Measurements from ENCODE around the gene CACNG5. TPM values are rescaled to one million over a fixed set of nuclear protein-coding genes. Genes with fewer than 3 reads are reported as not detected.

The CACNG5 gene
- total and polyA plus RNA-seq, 4 donors = not detected

DNA sequence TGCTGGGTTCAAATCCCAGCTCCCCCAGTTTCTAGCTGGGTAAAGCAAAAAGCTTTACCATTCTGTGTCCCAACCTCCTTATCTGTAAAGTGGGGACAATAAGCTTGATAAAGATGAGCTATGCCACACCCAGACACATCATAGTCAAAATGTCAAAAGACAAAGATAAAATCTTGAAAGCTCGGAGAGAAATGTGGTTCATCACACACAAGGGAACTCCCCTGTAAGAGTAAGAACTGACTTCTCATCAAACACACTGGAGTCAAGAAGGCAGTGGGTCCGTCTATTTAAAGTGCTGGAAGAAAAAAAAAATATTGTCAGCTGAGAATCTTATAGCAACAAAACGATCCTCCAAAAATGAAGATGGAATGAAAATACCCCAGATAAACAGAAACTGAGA is 25.3 kb downstream of the CACNG5 start:
- Histone ChIP-seq H3K27ac (ENCODE audit: low read depth in 1 of 2, low read length in 2 of 2) (no peak overlapping the region), H3K4me1 (ENCODE audit: control insufficient read depth in 4 of 4, insufficient read depth in 4 of 4, low read length in 3 of 4) (no peaks in the 10 kb centered on the region), H3K9ac (ENCODE audit: low read depth in 1 of 2, low read length in 2 of 2) (no peak overlapping the region), H3K4me3 (ENCODE audit: low read depth in 1 of 3, low read length in 3 of 3) (no peak overlapping the region), H3K9me3 (ENCODE audit: control insufficient read depth in 4 of 4, low read length in 3 of 4) (peaks cover 0 to 3% (median under 1%) of the 10 kb centered on the region in 4 donors), H3K27me3 (ENCODE audit: control insufficient read depth in 4 of 4, insufficient read depth in 4 of 4, low read length in 3 of 4) (no peaks in the 10 kb centered on the region), H3K36me3 (ENCODE audit: control insufficient read depth in 4 of 4, insufficient read depth in 3 of 4, low read depth in 1 of 4, low read length in 3 of 4) (no peaks in the 10 kb centered on the region)
- no peak for DNase-seq (ENCODE audit: low spot score)
- TF ChIP-seq RXRA (IDR thresholded peaks at IDR 0.05) (no peak), HNF4A (conservative IDR thresholded peaks at IDR 0.05) (no peak), HNF4G (IDR thresholded peaks at IDR 0.05) (no peak), YY1 (IDR thresholded peaks at IDR 0.05) (no peak), EGR1 (IDR thresholded peaks at IDR 0.05; ENCODE audit: low read depth in 2 of 2) (no peak), RAD21 (IDR thresholded peaks at IDR 0.05) (no peak), NR2F2 (IDR thresholded peaks at IDR 0.05) (no peak), SP1 (IDR thresholded peaks at IDR 0.05) (no peak), FOXA2 (IDR thresholded peaks at IDR 0.05) (no peak), GABPA (IDR thresholded peaks at IDR 0.05 in 1 of 2, conservative IDR thresholded peaks at IDR 0.05 in 1 of 2) (no peak), JUND (IDR thresholded peaks at IDR 0.05) (no peak), TAF1 (conservative IDR thresholded peaks at IDR 0.05) (no peak), FOXA1 (IDR thresholded peaks at IDR 0.05) (no peak)
- TF ChIP-seq, protein P1, sequence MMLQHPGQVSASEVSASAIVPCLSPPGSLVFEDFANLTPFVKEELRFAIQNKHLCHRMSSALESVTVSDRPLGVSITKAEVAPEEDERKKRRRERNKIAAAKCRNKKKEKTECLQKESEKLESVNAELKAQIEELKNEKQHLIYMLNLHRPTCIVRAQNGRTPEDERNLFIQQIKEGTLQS (IDR thresholded peaks at IDR 0.05) = no peak
- TF ChIP-seq, protein P2, sequence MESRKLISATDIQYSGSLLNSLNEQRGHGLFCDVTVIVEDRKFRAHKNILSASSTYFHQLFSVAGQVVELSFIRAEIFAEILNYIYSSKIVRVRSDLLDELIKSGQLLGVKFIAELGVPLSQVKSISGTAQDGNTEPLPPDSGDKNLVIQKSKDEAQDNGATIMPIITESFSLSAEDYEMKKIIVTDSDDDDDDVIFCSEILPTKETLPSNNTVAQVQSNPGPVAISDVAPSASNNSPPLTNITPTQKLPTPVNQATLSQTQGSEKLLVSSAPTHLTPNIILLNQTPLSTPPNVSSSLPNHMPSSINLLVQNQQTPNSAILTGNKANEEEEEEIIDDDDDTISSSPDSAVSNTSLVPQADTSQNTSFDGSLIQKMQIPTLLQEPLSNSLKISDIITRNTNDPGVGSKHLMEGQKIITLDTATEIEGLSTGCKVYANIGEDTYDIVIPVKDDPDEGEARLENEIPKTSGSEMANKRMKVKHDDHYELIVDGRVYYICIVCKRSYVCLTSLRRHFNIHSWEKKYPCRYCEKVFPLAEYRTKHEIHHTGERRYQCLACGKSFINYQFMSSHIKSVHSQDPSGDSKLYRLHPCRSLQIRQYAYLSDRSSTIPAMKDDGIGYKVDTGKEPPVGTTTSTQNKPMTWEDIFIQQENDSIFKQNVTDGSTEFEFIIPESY (IDR thresholded peaks at IDR 0.05) = no peak
- TF ChIP-seq, protein P3, sequence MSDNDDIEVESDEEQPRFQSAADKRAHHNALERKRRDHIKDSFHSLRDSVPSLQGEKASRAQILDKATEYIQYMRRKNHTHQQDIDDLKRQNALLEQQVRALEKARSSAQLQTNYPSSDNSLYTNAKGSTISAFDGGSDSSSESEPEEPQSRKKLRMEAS (IDR thresholded peaks at IDR 0.05) = no peak
- TF ChIP-seq, protein P4, sequence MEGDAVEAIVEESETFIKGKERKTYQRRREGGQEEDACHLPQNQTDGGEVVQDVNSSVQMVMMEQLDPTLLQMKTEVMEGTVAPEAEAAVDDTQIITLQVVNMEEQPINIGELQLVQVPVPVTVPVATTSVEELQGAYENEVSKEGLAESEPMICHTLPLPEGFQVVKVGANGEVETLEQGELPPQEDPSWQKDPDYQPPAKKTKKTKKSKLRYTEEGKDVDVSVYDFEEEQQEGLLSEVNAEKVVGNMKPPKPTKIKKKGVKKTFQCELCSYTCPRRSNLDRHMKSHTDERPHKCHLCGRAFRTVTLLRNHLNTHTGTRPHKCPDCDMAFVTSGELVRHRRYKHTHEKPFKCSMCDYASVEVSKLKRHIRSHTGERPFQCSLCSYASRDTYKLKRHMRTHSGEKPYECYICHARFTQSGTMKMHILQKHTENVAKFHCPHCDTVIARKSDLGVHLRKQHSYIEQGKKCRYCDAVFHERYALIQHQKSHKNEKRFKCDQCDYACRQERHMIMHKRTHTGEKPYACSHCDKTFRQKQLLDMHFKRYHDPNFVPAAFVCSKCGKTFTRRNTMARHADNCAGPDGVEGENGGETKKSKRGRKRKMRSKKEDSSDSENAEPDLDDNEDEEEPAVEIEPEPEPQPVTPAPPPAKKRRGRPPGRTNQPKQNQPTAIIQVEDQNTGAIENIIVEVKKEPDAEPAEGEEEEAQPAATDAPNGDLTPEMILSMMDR (IDR thresholded peaks at IDR 0.05; ENCODE audit: low read depth, low read length, missing input control) = no peak
- TF ChIP-seq, protein P5, sequence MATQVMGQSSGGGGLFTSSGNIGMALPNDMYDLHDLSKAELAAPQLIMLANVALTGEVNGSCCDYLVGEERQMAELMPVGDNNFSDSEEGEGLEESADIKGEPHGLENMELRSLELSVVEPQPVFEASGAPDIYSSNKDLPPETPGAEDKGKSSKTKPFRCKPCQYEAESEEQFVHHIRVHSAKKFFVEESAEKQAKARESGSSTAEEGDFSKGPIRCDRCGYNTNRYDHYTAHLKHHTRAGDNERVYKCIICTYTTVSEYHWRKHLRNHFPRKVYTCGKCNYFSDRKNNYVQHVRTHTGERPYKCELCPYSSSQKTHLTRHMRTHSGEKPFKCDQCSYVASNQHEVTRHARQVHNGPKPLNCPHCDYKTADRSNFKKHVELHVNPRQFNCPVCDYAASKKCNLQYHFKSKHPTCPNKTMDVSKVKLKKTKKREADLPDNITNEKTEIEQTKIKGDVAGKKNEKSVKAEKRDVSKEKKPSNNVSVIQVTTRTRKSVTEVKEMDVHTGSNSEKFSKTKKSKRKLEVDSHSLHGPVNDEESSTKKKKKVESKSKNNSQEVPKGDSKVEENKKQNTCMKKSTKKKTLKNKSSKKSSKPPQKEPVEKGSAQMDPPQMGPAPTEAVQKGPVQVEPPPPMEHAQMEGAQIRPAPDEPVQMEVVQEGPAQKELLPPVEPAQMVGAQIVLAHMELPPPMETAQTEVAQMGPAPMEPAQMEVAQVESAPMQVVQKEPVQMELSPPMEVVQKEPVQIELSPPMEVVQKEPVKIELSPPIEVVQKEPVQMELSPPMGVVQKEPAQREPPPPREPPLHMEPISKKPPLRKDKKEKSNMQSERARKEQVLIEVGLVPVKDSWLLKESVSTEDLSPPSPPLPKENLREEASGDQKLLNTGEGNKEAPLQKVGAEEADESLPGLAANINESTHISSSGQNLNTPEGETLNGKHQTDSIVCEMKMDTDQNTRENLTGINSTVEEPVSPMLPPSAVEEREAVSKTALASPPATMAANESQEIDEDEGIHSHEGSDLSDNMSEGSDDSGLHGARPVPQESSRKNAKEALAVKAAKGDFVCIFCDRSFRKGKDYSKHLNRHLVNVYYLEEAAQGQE (IDR thresholded peaks at IDR 0.05) = no peak
- WGBS = 71% methylated on average over 3 of the region's 3 CpGs
